HL-60 (cell line): ENCODE results near the gene ADARB1.

Experiments
- DNase-seq, 2 experiments: peaks; one replicate each; pipeline ENCODE4 v3.0.0-alpha.2; 2010 to 2020; ENCODE audit warnings: low read depth in 1 of 2, low spot score in 1 of 2
- H3K27ac ChIP-seq: fragments of 250-450 bp; sonication (Bioruptor Pico); replicated peaks from 2 replicates; pipeline ENCODE4 v1.5.1; 2020; ENCODE audit warnings: mild to moderate bottlenecking, moderate library complexity
- H3K27me3 ChIP-seq: fragments of 250-450 bp; sonication (Bioruptor Pico); 2 replicates; pipeline ENCODE4 v1.5.1; 2021; ENCODE audit warnings: mild to moderate bottlenecking, moderate library complexity; ENCODE audit not compliant: insufficient read depth, poor library complexity, severe bottlenecking
- H3K4me3 ChIP-seq: replicated peaks from 2 replicates; pipeline ENCODE4 v1.5.1; 2011; ENCODE audit warnings: mild to moderate bottlenecking, control low read depth, low read length; ENCODE audit not compliant: insufficient read depth
- GABPA ChIP-seq: IDR thresholded peaks from 2 replicates; pipeline ENCODE4 v1.6.1; 2012; ENCODE audit warnings: low read depth
- POLR2AphosphoS5 ChIP-seq: IDR thresholded peaks from 2 replicates; pipeline ENCODE4 v1.6.1; 2012; ENCODE audit warnings: low read depth
- REST ChIP-seq: IDR thresholded peaks from 2 replicates; pipeline ENCODE4 v1.6.1; 2012; ENCODE audit warnings: low read depth; ENCODE audit not compliant: insufficient replicate concordance
- SPI1 ChIP-seq: IDR thresholded peaks from 2 replicates; pipeline ENCODE4 v1.6.1; 2012; ENCODE audit warnings: low read depth, mild to moderate bottlenecking, borderline replicate concordance
- TF ChIP-seq, protein P1 (sequence below): IDR thresholded peaks from one replicate; pipeline ENCODE4 v1.5.1; 2011; ENCODE audit warnings: low read length, control low read depth, inconsistent platforms; ENCODE audit not compliant: insufficient read depth

The ADARB1 gene

DNA sequence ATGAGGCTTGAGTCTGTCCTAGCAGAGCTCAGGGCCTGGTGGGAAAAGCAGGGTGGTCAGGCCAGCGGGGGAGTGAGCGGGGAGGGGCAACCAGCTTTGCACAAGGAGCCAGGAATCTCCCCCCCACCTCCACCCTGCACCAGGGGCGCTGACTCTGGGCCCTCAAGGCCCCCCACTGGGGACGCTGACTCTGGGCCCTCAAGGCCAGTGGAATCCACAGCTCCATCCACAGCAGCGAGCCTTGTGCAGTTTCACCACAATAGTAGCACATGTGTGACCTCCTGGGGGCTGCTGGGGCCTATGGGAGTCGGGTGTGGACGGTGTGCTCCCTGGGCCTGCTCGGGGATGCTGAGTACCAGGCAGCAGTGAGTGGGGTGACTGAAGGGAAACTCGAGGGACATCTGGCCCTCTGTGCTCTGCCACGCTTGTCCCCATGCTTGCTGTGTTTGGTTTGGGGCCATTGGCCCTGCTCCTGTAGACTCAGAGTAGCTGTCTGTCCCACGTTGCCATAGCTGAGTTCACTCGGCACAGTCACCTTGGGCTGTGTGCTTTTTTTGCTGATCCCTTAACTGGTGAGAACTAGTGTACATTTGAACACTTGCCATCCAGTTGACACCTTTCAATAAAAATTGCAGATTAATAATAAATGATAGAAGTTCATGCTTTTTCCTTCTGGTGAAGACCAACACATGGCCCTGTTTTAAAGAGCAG, 89.2 kb downstream of the ADARB1 start:
- no peaks in the 10 kb centered on the region for H3K27me3 ChIP-seq
- no peak for DNase-seq
- TF ChIP-seq GABPA (no peak), POLR2AphosphoS5 (no peak), REST (no peak), SPI1 (no peak)
- TF ChIP-seq, protein P1, sequence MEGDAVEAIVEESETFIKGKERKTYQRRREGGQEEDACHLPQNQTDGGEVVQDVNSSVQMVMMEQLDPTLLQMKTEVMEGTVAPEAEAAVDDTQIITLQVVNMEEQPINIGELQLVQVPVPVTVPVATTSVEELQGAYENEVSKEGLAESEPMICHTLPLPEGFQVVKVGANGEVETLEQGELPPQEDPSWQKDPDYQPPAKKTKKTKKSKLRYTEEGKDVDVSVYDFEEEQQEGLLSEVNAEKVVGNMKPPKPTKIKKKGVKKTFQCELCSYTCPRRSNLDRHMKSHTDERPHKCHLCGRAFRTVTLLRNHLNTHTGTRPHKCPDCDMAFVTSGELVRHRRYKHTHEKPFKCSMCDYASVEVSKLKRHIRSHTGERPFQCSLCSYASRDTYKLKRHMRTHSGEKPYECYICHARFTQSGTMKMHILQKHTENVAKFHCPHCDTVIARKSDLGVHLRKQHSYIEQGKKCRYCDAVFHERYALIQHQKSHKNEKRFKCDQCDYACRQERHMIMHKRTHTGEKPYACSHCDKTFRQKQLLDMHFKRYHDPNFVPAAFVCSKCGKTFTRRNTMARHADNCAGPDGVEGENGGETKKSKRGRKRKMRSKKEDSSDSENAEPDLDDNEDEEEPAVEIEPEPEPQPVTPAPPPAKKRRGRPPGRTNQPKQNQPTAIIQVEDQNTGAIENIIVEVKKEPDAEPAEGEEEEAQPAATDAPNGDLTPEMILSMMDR: no peak
- no peak overlapping the region for H3K27ac ChIP-seq
- no peak overlapping the region for H3K4me3 ChIP-seq

DNA sequence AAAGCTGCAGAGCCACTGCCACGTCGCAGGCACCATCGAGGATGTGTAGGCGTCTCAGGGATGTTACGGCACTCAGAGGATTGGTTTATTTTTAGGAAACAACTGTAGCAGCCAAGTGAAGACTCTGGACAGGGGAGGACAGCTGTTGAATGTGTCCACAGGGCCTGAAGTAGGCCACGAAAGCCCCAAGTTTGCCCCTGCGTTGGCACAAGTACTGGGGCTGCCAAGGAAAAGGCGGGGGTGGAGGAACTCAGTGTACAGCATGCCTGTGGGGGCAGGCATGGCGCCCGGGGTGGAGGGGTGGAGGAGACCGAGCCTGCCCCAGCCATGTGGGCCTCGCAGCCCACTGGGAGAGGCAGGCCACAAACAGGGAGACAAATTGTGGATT, 89.7 kb downstream of the ADARB1 start:
- no peak for DNase-seq
- Histone ChIP-seq H3K4me3 (no peak overlapping the region), H3K27me3 (no peaks in the 10 kb centered on the region), H3K27ac (no peak overlapping the region)
- TF ChIP-seq GABPA: no peak

- TF ChIP-seq SPI1: no peak
- no peak for TF ChIP-seq GABPA
- no peak for TF ChIP-seq REST
- no peak for TF ChIP-seq POLR2AphosphoS5
- TF ChIP-seq, protein P1: no peak
- Histone ChIP-seq H3K27me3 (no peaks in the 10 kb centered on the region), H3K27ac (no peak overlapping the region), H3K4me3 (no peak overlapping the region)
- no peak for DNase-seq
Measured at GRCh38 chr21:45164838-45165237, 90.5 kb downstream of the ADARB1 start.

DNA sequence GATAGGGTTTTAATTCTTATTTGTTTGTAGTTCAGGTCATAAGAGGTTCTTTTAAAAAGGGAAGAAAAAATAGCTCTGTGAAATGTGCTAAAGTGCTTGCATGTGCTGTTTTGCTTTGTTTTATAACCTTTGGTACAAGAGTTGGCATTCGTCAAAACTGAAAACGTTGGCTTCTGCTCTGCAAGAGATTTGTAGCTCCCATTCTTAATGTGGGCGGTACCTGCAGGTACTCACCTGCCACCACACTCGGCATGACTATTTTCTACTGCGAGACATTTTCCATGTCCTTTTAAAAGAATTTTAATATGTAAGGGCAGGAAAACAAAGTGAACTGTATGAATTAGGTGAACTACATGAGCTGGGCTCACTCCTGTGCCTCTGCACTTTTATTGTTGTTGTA, 92.6 kb downstream of the ADARB1 start:
- TF ChIP-seq, protein P1: no peak
- Histone ChIP-seq H3K27ac (no peak overlapping the region), H3K27me3 (no peaks in the 10 kb centered on the region), H3K4me3 (no peak overlapping the region)
- DNase-seq: no peak
